ENCODE results near the gene WDR20.

DNA sequence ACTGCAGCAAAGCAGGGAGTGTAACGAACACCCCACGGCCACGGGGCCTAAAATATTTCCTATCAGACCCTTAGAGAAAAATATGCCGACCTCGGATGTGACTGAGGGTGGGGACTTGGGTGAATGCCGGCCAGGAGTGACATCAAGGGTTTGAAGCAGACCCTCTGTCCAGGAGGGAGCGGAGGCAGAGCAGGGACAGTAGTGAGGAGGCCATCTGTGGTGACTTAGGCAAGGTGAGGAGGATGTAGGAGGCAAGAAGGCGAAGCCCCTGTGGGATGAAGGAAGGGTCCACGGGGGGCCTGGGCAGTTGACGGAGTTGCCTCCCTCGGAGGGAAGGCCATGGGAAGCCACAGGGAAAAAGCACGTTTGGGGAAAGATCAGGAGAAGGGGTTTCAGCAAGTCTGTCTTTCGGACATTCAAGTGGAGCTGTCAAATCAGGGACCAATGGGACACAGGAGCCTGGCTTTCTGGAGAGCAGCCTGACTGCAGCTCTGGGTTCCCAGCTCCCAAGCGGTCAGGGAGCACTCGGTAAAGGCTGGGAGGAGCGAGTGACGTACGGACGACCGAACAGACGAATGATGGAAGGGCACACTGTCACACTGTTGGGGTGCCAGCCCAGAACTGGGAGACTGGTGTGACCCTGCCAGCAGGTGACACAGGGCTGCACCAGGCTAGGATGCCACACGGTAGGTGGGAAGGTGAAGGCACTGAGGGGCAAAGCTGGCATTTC lies 90.9 kb downstream of the WDR20 start:
- TF ChIP-seq CTCF (IDR thresholded peaks at IDR 0.05): no peak
- no peak for TF ChIP-seq EZH2 (IDR thresholded peaks at IDR 0.05; ENCODE audit: borderline replicate concordance, insufficient read depth, low read depth, low read length, poor library complexity, severe bottlenecking)
